ENCODE data around the gene WFIKKN1. TPM values are rescaled to one million over a fixed set of nuclear protein-coding genes. Genes with fewer than 3 reads are reported as not detected.

Gene WFIKKN1
- total RNA-seq, 1 experiment from 2014 or later: 0.11 TPM

- POLR2A ChIA-PET (ENCODE audit: unreplicated experiment): no interaction called here
- DNase-seq: no peak
- ATAC-seq: no peak
- no peak overlapping the region for H2AFZ ChIP-seq (ENCODE audit: low read length)
- no peaks in the 10 kb centered on the region for H4K20me1 ChIP-seq (ENCODE audit: low read length)
- no peak overlapping the region for H3K4me2 ChIP-seq (ENCODE audit: low read length)
- no peaks in the 10 kb centered on the region for H3K9me3 ChIP-seq (ENCODE audit: low read length)
- peaks cover 3% of the 10 kb centered on the region for H3K4me1 ChIP-seq (ENCODE audit: insufficient read depth, low read length)
- H3F3A ChIP-seq (ENCODE audit: low read length, unreplicated experiment): no peaks in the 10 kb centered on the region
- CTCF ChIA-PET: no interaction called here
- BruUV-seq (replicated peaks): no TSS peak
- no peak overlapping the region for H3K27ac ChIP-seq (ENCODE audit: low read length)
- H3K9me2 ChIP-seq (replicated peaks; ENCODE audit: low read length): no peaks in the 10 kb centered on the region
- H3K27me3 ChIP-seq (ENCODE audit: low read length): no peaks in the 10 kb centered on the region
- no peak for TF ChIP-seq CTCF (conservative IDR thresholded peaks at IDR 0.05; ENCODE audit: low read depth, low read length)
- no peak for TF ChIP-seq EZH2phosphoT487 (IDR thresholded peaks at IDR 0.05; ENCODE audit: borderline replicate concordance, low read length)
- TF ChIP-seq EZH2 (IDR thresholded peaks at IDR 0.05; ENCODE audit: low read length, unreplicated experiment): no peak
- H3K4me3 ChIP-seq (ENCODE audit: low read length): no peak overlapping the region
- no peaks in the 10 kb centered on the region for H3K36me3 ChIP-seq (ENCODE audit: low read depth, low read length)
- intact Hi-C loops (cut with micrococcal nuclease): no loop called here
- peaks cover 12% of the 10 kb centered on the region for H3K79me2 ChIP-seq (ENCODE audit: low read length)
- H3K9ac ChIP-seq (ENCODE audit: low read length): no peak overlapping the region
These were observed 45.7 kb downstream of the WFIKKN1 start for GRCh38 chr16:676565-676902.

- Histone ChIP-seq H3K36me3 (ENCODE audit: low read depth, low read length) (no peaks in the 10 kb centered on the region), H3K79me2 (ENCODE audit: low read length) (peaks cover 16% of the 10 kb centered on the region), H3K9me3 (ENCODE audit: low read length) (no peaks in the 10 kb centered on the region), H3F3A (ENCODE audit: low read length, unreplicated experiment) (no peaks in the 10 kb centered on the region), H2AFZ (ENCODE audit: low read length) (no peak overlapping the region), H3K4me2 (ENCODE audit: low read length) (no peak overlapping the region), H3K9ac (ENCODE audit: low read length) (no peak overlapping the region), H3K4me3 (ENCODE audit: low read length) (no peak overlapping the region), H3K4me1 (ENCODE audit: insufficient read depth, low read length) (peaks cover 7% of the 10 kb centered on the region), H3K27ac (ENCODE audit: low read length) (no peak overlapping the region), H3K9me2 (replicated peaks; ENCODE audit: low read length) (no peaks in the 10 kb centered on the region), H3K27me3 (ENCODE audit: low read length) (no peaks in the 10 kb centered on the region), H4K20me1 (ENCODE audit: low read length) (peaks cover 3% of the 10 kb centered on the region; the same call in 1 of the 2 replicates)
- ChIA-PET POLR2A (ENCODE audit: unreplicated experiment) (no interaction called here), CTCF (no interaction called here)
- DNase-seq: no peak
- no peak for ATAC-seq
- intact Hi-C loops (cut with micrococcal nuclease): no loop called here
- BruUV-seq (replicated peaks): no TSS peak
- no peak for TF ChIP-seq CTCF (conservative IDR thresholded peaks at IDR 0.05; ENCODE audit: low read depth, low read length)
- no peak for TF ChIP-seq EZH2 (IDR thresholded peaks at IDR 0.05; ENCODE audit: low read length, unreplicated experiment)
- TF ChIP-seq EZH2phosphoT487 (IDR thresholded peaks at IDR 0.05; ENCODE audit: borderline replicate concordance, low read length): no peak
These were observed 46.1 kb downstream of the WFIKKN1 start for GRCh38 chr16:676913-677312.

GRCh38 chr16:677316-678190, 46.8 kb downstream of the WFIKKN1 start:
- no peak overlapping the region for H3K9ac ChIP-seq (ENCODE audit: low read length)
- ChIA-PET CTCF (no interaction called here), POLR2A (ENCODE audit: unreplicated experiment) (no interaction called here)
- TF ChIP-seq CTCF (conservative IDR thresholded peaks at IDR 0.05; ENCODE audit: low read depth, low read length) (no peak), EZH2phosphoT487 (IDR thresholded peaks at IDR 0.05; ENCODE audit: borderline replicate concordance, low read length) (no peak), EZH2 (IDR thresholded peaks at IDR 0.05; ENCODE audit: low read length, unreplicated experiment) (no peak)
- intact Hi-C loops (cut with micrococcal nuclease): no loop called here
- no peak overlapping the region for H3K4me2 ChIP-seq (ENCODE audit: low read length)
- BruUV-seq (replicated peaks): no TSS peak
- H3F3A ChIP-seq (ENCODE audit: low read length, unreplicated experiment): no peaks in the 10 kb centered on the region
- no peak overlapping the region for H3K4me3 ChIP-seq (ENCODE audit: low read length)
- H3K27ac ChIP-seq (ENCODE audit: low read length): no peak overlapping the region
- H3K27me3 ChIP-seq (ENCODE audit: low read length): no peaks in the 10 kb centered on the region
- H2AFZ ChIP-seq (ENCODE audit: low read length): no peak overlapping the region
- DNase-seq (no peak), ATAC-seq (no peak)
- H3K9me2 ChIP-seq (replicated peaks; ENCODE audit: low read length): no peaks in the 10 kb centered on the region
- H3K9me3 ChIP-seq (ENCODE audit: low read length): no peaks in the 10 kb centered on the region
- H3K36me3 ChIP-seq (ENCODE audit: low read depth, low read length): peaks cover 5% of the 10 kb centered on the region
- peaks cover 10% of the 10 kb centered on the region; the same call in 1 of the 2 replicates for H4K20me1 ChIP-seq (ENCODE audit: low read length)
- peaks cover 22% of the 10 kb centered on the region for H3K79me2 ChIP-seq (ENCODE audit: low read length)
- peaks cover 14% of the 10 kb centered on the region for H3K4me1 ChIP-seq (ENCODE audit: insufficient read depth, low read length)
